GM06990 (cell line): Measurements from ENCODE around the gene TRAF3.
"Not testable (repeated sequence)": the region's sequence is repeated elsewhere in the genome, so short reads cannot be mapped to it uniquely, and the experiment has no call there.

ENCODE experiments used
- DNase-seq: peaks from one replicate; pipeline ENCODE4 v3.0.0-alpha.2; 2011; ENCODE audit not compliant: insufficient read length; ENCODE audit errors: extremely low read depth
- H3K27me3 ChIP-seq: replicated peaks from 2 replicates; pipeline ENCODE4 v1.6.0; 2011; ENCODE audit warnings: low read length; ENCODE audit not compliant: control insufficient read depth, insufficient read depth
- H3K36me3 ChIP-seq: 2 replicates; pipeline ENCODE4 v1.5.1; 2011; ENCODE audit warnings: low read length; ENCODE audit not compliant: control insufficient read depth, insufficient read depth
- H3K4me3 ChIP-seq: replicated peaks from 2 replicates; pipeline ENCODE4 v1.5.1; 2011; ENCODE audit warnings: low read depth, mild to moderate bottlenecking, control low read depth, low read length
- TF ChIP-seq, protein P1 (sequence below): IDR thresholded peaks from 2 replicates; pipeline ENCODE4 v1.5.1; 2011; ENCODE audit warnings: low read length, control low read depth, mild to moderate bottlenecking, inconsistent platforms; ENCODE audit not compliant: insufficient read depth, poor library complexity, severe bottlenecking

TRAF3 gene

GRCh38 chr14:102764220-102764671 lies 13.0 kb upstream of the TRAF3 start:
- TF ChIP-seq, protein P1, sequence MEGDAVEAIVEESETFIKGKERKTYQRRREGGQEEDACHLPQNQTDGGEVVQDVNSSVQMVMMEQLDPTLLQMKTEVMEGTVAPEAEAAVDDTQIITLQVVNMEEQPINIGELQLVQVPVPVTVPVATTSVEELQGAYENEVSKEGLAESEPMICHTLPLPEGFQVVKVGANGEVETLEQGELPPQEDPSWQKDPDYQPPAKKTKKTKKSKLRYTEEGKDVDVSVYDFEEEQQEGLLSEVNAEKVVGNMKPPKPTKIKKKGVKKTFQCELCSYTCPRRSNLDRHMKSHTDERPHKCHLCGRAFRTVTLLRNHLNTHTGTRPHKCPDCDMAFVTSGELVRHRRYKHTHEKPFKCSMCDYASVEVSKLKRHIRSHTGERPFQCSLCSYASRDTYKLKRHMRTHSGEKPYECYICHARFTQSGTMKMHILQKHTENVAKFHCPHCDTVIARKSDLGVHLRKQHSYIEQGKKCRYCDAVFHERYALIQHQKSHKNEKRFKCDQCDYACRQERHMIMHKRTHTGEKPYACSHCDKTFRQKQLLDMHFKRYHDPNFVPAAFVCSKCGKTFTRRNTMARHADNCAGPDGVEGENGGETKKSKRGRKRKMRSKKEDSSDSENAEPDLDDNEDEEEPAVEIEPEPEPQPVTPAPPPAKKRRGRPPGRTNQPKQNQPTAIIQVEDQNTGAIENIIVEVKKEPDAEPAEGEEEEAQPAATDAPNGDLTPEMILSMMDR = no peak
- Histone ChIP-seq H3K27me3 (no peaks in the 10 kb centered on the region), H3K4me3 (no peak overlapping the region), H3K36me3 (no peaks in the 10 kb centered on the region)
- peak; percentile 82 for DNase-seq

DNA sequence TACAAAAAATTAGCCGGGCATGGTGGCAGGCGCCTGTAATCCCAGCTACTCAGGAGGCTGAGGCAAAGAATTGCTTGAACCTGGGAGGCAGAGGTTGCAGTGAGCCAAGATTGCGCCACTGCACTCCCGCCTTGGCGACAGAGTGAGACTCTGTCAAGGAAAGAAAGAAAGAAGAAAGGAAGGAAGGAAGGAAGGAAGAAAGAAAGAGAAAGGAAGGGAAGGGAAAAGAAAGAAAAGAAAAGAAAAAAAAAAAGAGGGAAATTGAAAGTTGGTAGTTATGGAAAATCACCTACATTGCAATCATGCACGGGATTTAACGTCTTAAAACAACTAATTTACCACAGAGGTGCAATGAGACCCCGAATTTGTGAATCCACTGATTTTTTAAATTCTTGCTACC lies 11.5 kb upstream of the TRAF3 start:
- not testable (repeated sequence) for H3K36me3 ChIP-seq, H3K27me3 ChIP-seq, DNase-seq, H3K4me3 ChIP-seq

GRCh38 chr14:102768223-102769048 lies 8.8 kb upstream of the TRAF3 start:
- TF ChIP-seq, protein P1 = no peak
- peak; percentile 59 for DNase-seq
- Histone ChIP-seq H3K36me3 (no peaks in the 10 kb centered on the region), H3K27me3 (no peaks in the 10 kb centered on the region), H3K4me3 (no peak overlapping the region)

GRCh38 chr14:102769049-102769327 lies 8.3 kb upstream of the TRAF3 start:
- H3K36me3 ChIP-seq = no peaks in the 10 kb centered on the region
- H3K27me3 ChIP-seq = no peaks in the 10 kb centered on the region
- TF ChIP-seq, protein P1 = no peak
- DNase-seq = no peak
- H3K4me3 ChIP-seq = no peak overlapping the region

- TF ChIP-seq, protein P1 = no peak
- no peak for DNase-seq
- Histone ChIP-seq H3K36me3 (no peaks in the 10 kb centered on the region), H3K4me3 (no peak overlapping the region), H3K27me3 (no peaks in the 10 kb centered on the region)
Observed at GRCh38 chr14:102770147-102771123, 6.8 kb upstream of the TRAF3 start.

GRCh38 chr14:102771144-102771543 lies 6.1 kb upstream of the TRAF3 start:
- DNase-seq = no peak
- Histone ChIP-seq H3K4me3 (no peak overlapping the region), H3K27me3 (no peaks in the 10 kb centered on the region), H3K36me3 (no peaks in the 10 kb centered on the region)
- TF ChIP-seq, protein P1 = no peak
